Activated CD4-positive, alpha-beta T cell treated with anti-CD3 and anti-CD28 coated beads, Interleukin-2, amount 50 U/mL, for 1 hour (primary cell): ENCODE data around the gene P3R3URF.

Experiments
- DNase-seq: peaks from one replicate; pipeline ENCODE4 v3.0.0-alpha.2; 2020

Gene P3R3URF

GRCh38 chr1:46131712-46132528, 44.4 kb downstream of the P3R3URF start:
- DNase-seq: peak; percentile 18

GRCh38 chr1:46131093-46131492, 45.2 kb downstream of the P3R3URF start:
- no peak for DNase-seq

- no peak for DNase-seq
Measured at GRCh38 chr1:46130606-46131005, 45.7 kb downstream of the P3R3URF start.

- no peak for DNase-seq
Measured at GRCh38 chr1:46130121-46130520, 46.2 kb downstream of the P3R3URF start.

- DNase-seq: no peak
Measured at GRCh38 chr1:46128344-46128743, 47.9 kb downstream of the P3R3URF start.
